HCT116 (cell line): Measurements from ENCODE around the gene FNDC5. TPM values are rescaled to one million over a fixed set of nuclear protein-coding genes. Genes with fewer than 3 reads are reported as not detected.
"Not testable (repeated sequence)": the region's sequence is repeated elsewhere in the genome, so short reads cannot be mapped to it uniquely, and the experiment has no call there.

ENCODE experiments used
- ATAC-seq: fragments of 200-7000 bp; cut with Tn5 transposase; 2 replicates; pipeline ENCODE4 v1.9.1; 2020; ENCODE audit warnings: mild to moderate bottlenecking, moderate library complexity
- BruUV-seq: library from RNA; stranded (reverse); fragments of 400-500 nt; replicated peaks from 2 replicates; lab custom pipeline; 2021; lab: Mats Ljungman, UMichigan
- CTCF ChIA-PET: fragments of 300-600 bp; sonication (Branson Sonifier 250); formaldehyde crosslinking; loops from one replicate; lab custom pipeline; 2021; ENCODE audit warnings: antibody characterized with exemption; lab: Charles Lee
- POLR2A ChIA-PET: fragments of 300-600, 350-600 bp; sonication (Branson Sonifier 250); formaldehyde crosslinking; loops from one replicate; lab custom pipeline; 2021; ENCODE audit warnings: antibody characterized with exemption; lab: Charles Lee
- RAD21 ChIA-PET, 2 experiments: fragments of 300-600 bp; sonication (Branson Sonifier 250); formaldehyde crosslinking; loops; one replicate each; lab custom pipeline; 2023; ENCODE audit warnings: low total read pairs in 2 of 2; ENCODE audit not compliant: uncharacterized antibody in 2 of 2, unreplicated experiment in 2 of 2, low non-redundant PET in 1 of 2; lab: Charles Lee
- DNase-seq: peaks from one replicate; pipeline ENCODE4 v3.0.0-alpha.2; 2010; ENCODE audit warnings: low read depth, low spot score
- H2AFZ ChIP-seq: fragments of 200-600 bp; shearing (Covaris generic), sonication (generic); 2 replicates; pipeline ENCODE4 v1.6.1; 2017; ENCODE audit warnings: low read depth, mixed run types, mixed read lengths, antibody characterized with exemption, low read length; ENCODE audit not compliant: poor library complexity, severe bottlenecking
- H3K27ac ChIP-seq: 2 replicates; pipeline ENCODE4 v1.5.1; 2012; ENCODE audit warnings: low read depth, low read length
- H3K27me3 ChIP-seq: fragments of 200-600 bp; sonication (generic); 2 replicates; pipeline ENCODE4 v1.6.1; 2016; ENCODE audit warnings: mixed run types, low read length, mixed read lengths; ENCODE audit not compliant: insufficient read depth
- H3K36me3 ChIP-seq, 2 experiments: fragments of 200-500 bp in 1 of 2; fragments of 200-600 bp in 1 of 2; sonication (Bioruptor generic) in 1 of 2; sonication (generic) in 1 of 2; 2 replicates each; pipeline versions ENCODE4 v1.5.1 to v1.6.1; 2014 to 2016; ENCODE audit warnings: low read length in 2 of 2, inconsistent platforms in 1 of 2, mixed read lengths in 1 of 2, mixed run types in 1 of 2; ENCODE audit not compliant: insufficient read depth in 2 of 2, control insufficient read depth in 1 of 2
- H3K4me1 ChIP-seq, 2 experiments: fragments of 200-600 bp in 1 of 2; sonication (generic) in 1 of 2; 2 replicates each; pipeline versions ENCODE4 v1.5.1 to v1.6.1; 2012 to 2017; ENCODE audit warnings: low read length in 2 of 2, inconsistent platforms in 1 of 2, mild to moderate bottlenecking in 1 of 2, mixed read lengths in 1 of 2, mixed run types in 1 of 2, moderate library complexity in 1 of 2; ENCODE audit not compliant: insufficient read depth in 2 of 2, control insufficient read depth in 1 of 2
- H3K4me2 ChIP-seq: fragments of 200-600 bp; sonication (generic); 2 replicates; pipeline ENCODE4 v1.6.1; 2017; ENCODE audit warnings: mixed run types, low read length, mixed read lengths
- H3K4me3 ChIP-seq, 2 experiments: fragments of 200-600 bp in 1 of 2; sonication (generic) in 1 of 2; replicated peaks in 1 of 2; 2 replicates each; pipeline ENCODE4 v1.5.1; 2011 to 2016; ENCODE audit warnings: low read length in 2 of 2, control low read depth in 1 of 2, low read depth in 1 of 2, mild to moderate bottlenecking in 1 of 2, mixed read lengths in 1 of 2, mixed run types in 1 of 2
- H3K79me2 ChIP-seq: fragments of 200-600 bp; sonication (generic); 2 replicates; pipeline ENCODE4 v1.6.1; 2017; ENCODE audit warnings: mild to moderate bottlenecking, mixed run types, low read length, moderate library complexity, mixed read lengths; ENCODE audit not compliant: insufficient read depth
- H3K9ac ChIP-seq: fragments of 200-600 bp; sonication (generic); 2 replicates; pipeline ENCODE4 v1.6.1; 2016; ENCODE audit warnings: low read length, mixed read lengths
- H3K9me2 ChIP-seq: fragments of 200-600 bp; sonication (generic), shearing (Covaris generic); 2 replicates; pipeline ENCODE4 v1.6.1; 2017; ENCODE audit warnings: mixed run types, mild to moderate bottlenecking, moderate library complexity; ENCODE audit not compliant: insufficient read depth
- H3K9me3 ChIP-seq, 2 experiments: fragments of 200-500 bp in 1 of 2; fragments of 200-600 bp in 1 of 2; sonication (Bioruptor generic) in 1 of 2; sonication (generic) in 1 of 2; 2 replicates each; pipeline ENCODE4 v1.6.1; 2014 to 2017; ENCODE audit warnings: low read length in 2 of 2, mixed read lengths in 2 of 2, inconsistent platforms in 1 of 2, low read depth in 1 of 2, mild to moderate bottlenecking in 1 of 2, mixed run types in 1 of 2, moderate library complexity in 1 of 2; ENCODE audit not compliant: control insufficient read depth in 1 of 2, insufficient read depth in 1 of 2
- H4K20me1 ChIP-seq: fragments of 200-600 bp; sonication (generic), shearing (Covaris generic); 2 replicates; pipeline ENCODE4 v1.6.1; 2017; ENCODE audit warnings: mixed run types, mild to moderate bottlenecking, moderate library complexity; ENCODE audit not compliant: insufficient read depth
- ATF3 ChIP-seq: IDR thresholded peaks from 2 replicates; pipeline ENCODE4 v1.6.1; 2012
- CEBPB ChIP-seq: IDR thresholded peaks from 2 replicates; pipeline ENCODE4 v1.6.1; 2012; ENCODE audit warnings: low read depth
- CTCF ChIP-seq, 3 experiments: fragments of 200-600 bp in 1 of 3; sonication (generic) in 1 of 3; IDR thresholded peaks in 2 of 3; conservative IDR thresholded peaks in 1 of 3; 2 replicates each; pipeline ENCODE4 v1.5.1; 2012 to 2017; ENCODE audit warnings: low read depth in 2 of 3, low read length in 2 of 3, antibody characterized with exemption in 1 of 3, borderline replicate concordance in 1 of 3, control low read depth in 1 of 3, mild to moderate bottlenecking in 1 of 3, mixed read lengths in 1 of 3, mixed run types in 1 of 3, moderate library complexity in 1 of 3; ENCODE audit not compliant: insufficient read depth in 1 of 3
- EGR1 ChIP-seq: IDR thresholded peaks from 2 replicates; pipeline ENCODE4 v1.6.1; 2012; ENCODE audit warnings: low read depth
- EZH2 ChIP-seq: fragments of 200-600 bp; sonication (generic); IDR thresholded peaks from 2 replicates; pipeline ENCODE4 v1.6.1; 2017; ENCODE audit warnings: antibody characterized with exemption, mixed run types
- EZH2phosphoT487 ChIP-seq: fragments of 200-600 bp; IDR thresholded peaks from 2 replicates; pipeline ENCODE4 v1.6.1; 2018; ENCODE audit warnings: antibody characterized with exemption, borderline replicate concordance
- FOSL1 ChIP-seq: IDR thresholded peaks from 2 replicates; pipeline ENCODE4 v1.6.1; 2012; ENCODE audit warnings: low read depth
- JUND ChIP-seq: IDR thresholded peaks from 2 replicates; pipeline ENCODE4 v1.6.1; 2012
- MAX ChIP-seq: IDR thresholded peaks from 2 replicates; pipeline ENCODE4 v1.6.1; 2012
- POLR2A ChIP-seq: IDR thresholded peaks from 2 replicates; pipeline ENCODE4 v1.7.0; 2011; ENCODE audit warnings: borderline replicate concordance; ENCODE audit not compliant: insufficient read depth, insufficient read length; ENCODE audit errors: extremely low read depth
- POLR2AphosphoS5 ChIP-seq: IDR thresholded peaks from 2 replicates; pipeline ENCODE4 v1.6.1; 2011; ENCODE audit warnings: mild to moderate bottlenecking, low read depth, low read length, moderate library complexity
- RAD21 ChIP-seq: IDR thresholded peaks from 2 replicates; pipeline ENCODE4 v1.6.1; 2012; ENCODE audit warnings: low read depth, mild to moderate bottlenecking
- SIN3A ChIP-seq: IDR thresholded peaks from 2 replicates; pipeline ENCODE4 v1.6.1; 2012; ENCODE audit warnings: low read depth
- SRF ChIP-seq: IDR thresholded peaks from 2 replicates; pipeline ENCODE4 v1.6.1; 2012; ENCODE audit warnings: low read depth
- TCF7L2 ChIP-seq: IDR thresholded peaks from 2 replicates; pipeline ENCODE4 v1.7.0; 2011; ENCODE audit warnings: borderline replicate concordance, inconsistent platforms; ENCODE audit not compliant: insufficient read depth, insufficient read length; ENCODE audit errors: extremely low read depth
- ZBTB33 ChIP-seq: IDR thresholded peaks from 2 replicates; pipeline ENCODE4 v1.6.1; 2011; ENCODE audit warnings: mild to moderate bottlenecking, low read length, moderate library complexity; ENCODE audit not compliant: insufficient replicate concordance; ENCODE audit errors: extremely low read depth
- ZNF274 ChIP-seq: fragments of 200-500 bp; sonication (Bioruptor generic); IDR thresholded peaks from 2 replicates; pipeline ENCODE4 v1.6.1; 2014; ENCODE audit warnings: mild to moderate bottlenecking, low read depth, low read length, inconsistent platforms
- intact Hi-C: fragments of 100-400 bp; cut with micrococcal nuclease; formaldehyde crosslinking; loops from 2 replicates; pipeline ENCODE4 v1.10.0; 2022
- total RNA-seq: library from RNA; stranded (reverse); gene quantifications from one replicate; pipeline ENCODE4 v1.2.1, GENCODE V29; 2021; ENCODE audit not compliant: unreplicated experiment

FNDC5 gene
- total RNA-seq, 1 experiment from 2014 or later = not detected

- no peak for TF ChIP-seq CEBPB
- TF ChIP-seq POLR2A = no peak
Observed at GRCh38 chr1:32907435-32907834, 36.7 kb upstream of the FNDC5 start (continued).

GRCh38 chr1:32906654-32907053, 35.9 kb upstream of the FNDC5 start:
- POLR2A ChIA-PET = no interaction called here
- intact Hi-C loops = loop anchor here (10.0 kb wide), 1 partner anchor 148 kb away; no protein-coding TSS in a partner anchor
- H3K9ac ChIP-seq = no peak overlapping the region
- H4K20me1 ChIP-seq = no peaks in the 10 kb centered on the region
- H3K9me2 ChIP-seq = no peaks in the 10 kb centered on the region
- RAD21 ChIA-PET = no interaction called here
- ATAC-seq (no peak), DNase-seq (no peak)
- H3K9me3 ChIP-seq = no peaks in the 10 kb centered on the region
- H3K27me3 ChIP-seq = no peaks in the 10 kb centered on the region
- peaks cover 8 to 19% of the 10 kb centered on the region in 2 experiments; a peak in 3 of 4 replicates for H3K4me1 ChIP-seq
- no TSS peak for BruUV-seq
- H3K79me2 ChIP-seq = no peaks in the 10 kb centered on the region
- no peak overlapping the region for H3K4me3 ChIP-seq
- CTCF ChIA-PET = interaction anchor here (1.1 kb wide), 1 partner anchor 14 kb away, joined by 3 read pairs; no protein-coding TSS in a partner anchor
- H3K4me2 ChIP-seq = no peak overlapping the region
- H3K36me3 ChIP-seq = no peaks in the 10 kb centered on the region
- H3K27ac ChIP-seq = no peak overlapping the region
- TF ChIP-seq CTCF (IDR thresholded peaks at IDR 0.05 in 2 of 3, conservative IDR thresholded peaks at IDR 0.05 in 1 of 3; ENCODE audit: borderline replicate concordance in 1 of 3, insufficient read depth in 1 of 3, low read depth in 2 of 3, low read length in 2 of 3) = no peak
- TF ChIP-seq MAX = no peak
- TF ChIP-seq TCF7L2 = no peak
- TF ChIP-seq FOSL1 = no peak
- no peak for TF ChIP-seq POLR2AphosphoS5
- no peak for TF ChIP-seq CEBPB
- TF ChIP-seq ATF3 = no peak
- TF ChIP-seq POLR2A = no peak
- TF ChIP-seq SRF = no peak
- no peak for TF ChIP-seq RAD21
- TF ChIP-seq SIN3A = no peak
- no peak for TF ChIP-seq EZH2
- no peak for TF ChIP-seq EZH2phosphoT487
- TF ChIP-seq ZBTB33 = no peak
- no peak for TF ChIP-seq EGR1
- no peak for TF ChIP-seq JUND
- TF ChIP-seq ZNF274 = no peak
- H2AFZ ChIP-seq = no peak overlapping the region

GRCh38 chr1:32905588-32905987, 34.9 kb upstream of the FNDC5 start:
- H3K9ac ChIP-seq, H3K27me3 ChIP-seq, H3K79me2 ChIP-seq, H3K4me3 ChIP-seq, H3K4me2 ChIP-seq, H3K9me2 ChIP-seq, ATAC-seq, RAD21 ChIA-PET, BruUV-seq, CTCF ChIA-PET, H3K36me3 ChIP-seq, H3K27ac ChIP-seq, H3K9me3 ChIP-seq, DNase-seq, H4K20me1 ChIP-seq, H2AFZ ChIP-seq: not testable (repeated sequence)
- peaks cover 8 to 23% of the 10 kb centered on the region in 2 experiments; a peak in 3 of 4 replicates for H3K4me1 ChIP-seq
- intact Hi-C loops = loop anchor here (10.0 kb wide), 1 partner anchor 149 kb away; no protein-coding TSS in a partner anchor
- POLR2A ChIA-PET = interaction anchor here (0.7 kb wide), 1 partner anchor 87 kb away, joined by 5 read pairs; no protein-coding TSS in a partner anchor
